Measurements from ENCODE around the gene WNT7B.

GRCh38 chr22:45919504-45920286 lies 57.3 kb downstream of the WNT7B start:
- TF ChIP-seq, protein P1, sequence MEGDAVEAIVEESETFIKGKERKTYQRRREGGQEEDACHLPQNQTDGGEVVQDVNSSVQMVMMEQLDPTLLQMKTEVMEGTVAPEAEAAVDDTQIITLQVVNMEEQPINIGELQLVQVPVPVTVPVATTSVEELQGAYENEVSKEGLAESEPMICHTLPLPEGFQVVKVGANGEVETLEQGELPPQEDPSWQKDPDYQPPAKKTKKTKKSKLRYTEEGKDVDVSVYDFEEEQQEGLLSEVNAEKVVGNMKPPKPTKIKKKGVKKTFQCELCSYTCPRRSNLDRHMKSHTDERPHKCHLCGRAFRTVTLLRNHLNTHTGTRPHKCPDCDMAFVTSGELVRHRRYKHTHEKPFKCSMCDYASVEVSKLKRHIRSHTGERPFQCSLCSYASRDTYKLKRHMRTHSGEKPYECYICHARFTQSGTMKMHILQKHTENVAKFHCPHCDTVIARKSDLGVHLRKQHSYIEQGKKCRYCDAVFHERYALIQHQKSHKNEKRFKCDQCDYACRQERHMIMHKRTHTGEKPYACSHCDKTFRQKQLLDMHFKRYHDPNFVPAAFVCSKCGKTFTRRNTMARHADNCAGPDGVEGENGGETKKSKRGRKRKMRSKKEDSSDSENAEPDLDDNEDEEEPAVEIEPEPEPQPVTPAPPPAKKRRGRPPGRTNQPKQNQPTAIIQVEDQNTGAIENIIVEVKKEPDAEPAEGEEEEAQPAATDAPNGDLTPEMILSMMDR (IDR thresholded peaks at IDR 0.05) = no peak
- TF ChIP-seq POLR2A (IDR thresholded peaks at IDR 0.05) = no peak
- TF ChIP-seq POLR2AphosphoS5 (IDR thresholded peaks at IDR 0.05) = peak in 1 of 2 donors; percentile 47
